IPS DF 19.7 (cell line): ENCODE results near the gene CD4.

Experiments
- DNase-seq: peaks from one replicate; pipeline ENCODE4 v3.0.0-alpha.2; 2013; ENCODE audit warnings: low read depth, low spot score

Gene CD4

DNA sequence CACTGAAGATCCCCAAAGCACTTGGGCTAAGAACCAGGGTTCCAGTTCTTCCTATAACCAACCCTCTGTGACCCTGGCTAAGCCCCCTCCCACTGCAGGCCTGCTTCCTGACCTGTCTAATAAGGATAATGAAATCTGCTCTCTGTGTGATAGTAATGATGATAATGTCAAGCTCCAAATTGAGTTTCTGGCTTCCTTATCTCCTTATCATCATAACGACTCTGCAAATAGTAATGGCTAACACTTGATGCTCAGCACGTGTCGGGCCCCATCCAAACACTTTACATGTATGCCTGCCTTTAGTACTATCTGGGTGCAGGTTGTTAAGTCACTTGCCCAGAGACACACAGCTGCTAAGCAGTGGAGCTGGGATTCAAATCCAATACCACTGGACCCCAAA lies 27.3 kb downstream of the CD4 start:
- no peak for DNase-seq

DNA sequence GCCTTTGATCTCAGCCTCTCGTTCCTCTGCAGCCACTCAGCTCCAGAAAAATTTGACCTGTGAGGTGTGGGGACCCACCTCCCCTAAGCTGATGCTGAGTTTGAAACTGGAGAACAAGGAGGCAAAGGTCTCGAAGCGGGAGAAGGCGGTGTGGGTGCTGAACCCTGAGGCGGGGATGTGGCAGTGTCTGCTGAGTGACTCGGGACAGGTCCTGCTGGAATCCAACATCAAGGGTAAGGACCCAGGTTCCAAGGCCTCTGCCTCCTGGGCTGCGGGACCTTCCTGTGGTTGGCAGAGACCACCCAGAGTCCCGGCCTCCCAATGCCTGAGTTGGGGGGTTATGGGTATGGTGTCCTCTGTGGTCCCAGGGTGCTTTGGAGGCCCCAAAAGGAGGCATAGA lies 27.8 kb downstream of the CD4 start:
- DNase-seq, result no peak

DNA sequence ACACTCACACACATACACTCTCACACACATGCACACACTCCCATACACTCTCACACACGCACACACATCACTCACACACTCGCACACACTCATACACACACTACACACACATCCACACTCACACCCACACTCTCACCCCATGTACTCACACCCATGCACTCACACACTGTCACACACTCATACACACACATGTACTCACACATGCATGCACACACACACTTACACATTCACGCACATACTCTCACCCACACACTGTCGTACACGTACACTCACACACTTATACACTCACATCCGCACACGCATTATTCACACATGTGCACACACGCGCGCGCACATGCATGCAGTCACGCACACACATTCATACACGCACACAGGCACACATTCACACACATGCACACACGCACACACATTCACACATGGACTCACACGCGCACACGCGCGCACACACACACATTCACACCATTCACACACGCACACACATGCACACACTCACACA lies 28.4 kb downstream of the CD4 start:
- no peak for DNase-seq

DNA sequence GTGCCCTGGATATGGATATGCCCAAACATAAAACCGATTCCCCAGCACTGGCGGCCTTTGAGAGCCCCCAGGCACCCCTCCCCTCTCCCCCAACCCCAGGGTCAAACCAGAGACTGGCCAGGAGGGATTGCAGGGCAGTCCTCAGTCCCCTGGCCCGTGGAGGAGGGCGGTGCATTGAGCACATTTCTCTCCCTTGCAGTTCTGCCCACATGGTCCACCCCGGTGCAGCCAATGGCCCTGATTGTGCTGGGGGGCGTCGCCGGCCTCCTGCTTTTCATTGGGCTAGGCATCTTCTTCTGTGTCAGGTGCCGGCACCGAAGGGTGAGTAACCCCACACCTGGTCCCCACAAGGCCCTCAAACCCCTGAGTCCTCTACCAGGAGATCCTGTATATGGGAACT lies 28.9 kb downstream of the CD4 start:
- DNase-seq, result no peak

- no peak for DNase-seq
These were observed 29.3 kb downstream of the CD4 start for GRCh38 chr12:6818645-6819044.

DNA sequence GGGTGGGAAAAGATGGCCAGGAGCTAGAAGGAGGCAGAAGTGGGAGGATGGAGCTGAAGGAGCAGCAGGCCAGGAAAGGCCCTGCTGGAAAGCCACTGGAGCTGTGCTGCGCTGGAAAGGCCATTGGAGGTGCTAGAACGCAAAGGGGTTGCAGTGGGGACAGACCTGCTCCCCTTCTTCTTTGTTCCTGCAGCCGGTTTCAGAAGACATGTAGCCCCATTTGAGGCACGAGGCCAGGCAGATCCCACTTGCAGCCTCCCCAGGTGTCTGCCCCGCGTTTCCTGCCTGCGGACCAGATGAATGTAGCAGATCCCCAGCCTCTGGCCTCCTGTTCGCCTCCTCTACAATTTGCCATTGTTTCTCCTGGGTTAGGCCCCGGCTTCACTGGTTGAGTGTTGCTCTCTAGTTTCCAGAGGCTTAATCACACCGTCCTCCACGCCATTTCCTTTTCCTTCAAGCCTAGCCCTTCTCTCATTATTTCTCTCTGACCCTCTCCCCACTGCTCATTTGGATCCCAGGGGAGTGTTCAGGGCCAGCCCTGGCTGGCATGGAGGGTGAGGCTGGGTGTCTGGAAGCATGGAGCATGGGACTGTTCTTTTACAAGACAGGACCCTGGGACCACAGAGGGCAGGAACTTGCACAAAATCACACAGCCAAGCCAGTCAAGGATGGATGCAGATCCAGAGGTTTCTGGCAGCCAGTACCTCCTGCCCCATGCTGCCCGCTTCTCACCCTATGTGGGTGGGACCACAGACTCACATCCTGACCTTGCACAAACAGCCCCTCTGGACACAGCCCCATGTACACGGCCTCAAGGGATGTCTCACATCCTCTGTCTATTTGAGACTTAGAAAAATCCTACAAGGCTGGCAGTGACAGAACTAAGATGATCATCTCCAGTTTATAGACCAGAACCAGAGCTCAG lies 30.0 kb downstream of the CD4 start:
- no peak for DNase-seq

GRCh38 chr12:6820166-6820565 lies 30.8 kb downstream of the CD4 start:
- no peak for DNase-seq

- DNase-seq, result peak; percentile 78
These were observed 32.5 kb downstream of the CD4 start, which contains the start of gene GPR162 for GRCh38 chr12:6821591-6822425. GPR162 (plus strand) TSS chr12:6821821; CDS start chr12:6823899, 2,078 bp downstream.

DNA sequence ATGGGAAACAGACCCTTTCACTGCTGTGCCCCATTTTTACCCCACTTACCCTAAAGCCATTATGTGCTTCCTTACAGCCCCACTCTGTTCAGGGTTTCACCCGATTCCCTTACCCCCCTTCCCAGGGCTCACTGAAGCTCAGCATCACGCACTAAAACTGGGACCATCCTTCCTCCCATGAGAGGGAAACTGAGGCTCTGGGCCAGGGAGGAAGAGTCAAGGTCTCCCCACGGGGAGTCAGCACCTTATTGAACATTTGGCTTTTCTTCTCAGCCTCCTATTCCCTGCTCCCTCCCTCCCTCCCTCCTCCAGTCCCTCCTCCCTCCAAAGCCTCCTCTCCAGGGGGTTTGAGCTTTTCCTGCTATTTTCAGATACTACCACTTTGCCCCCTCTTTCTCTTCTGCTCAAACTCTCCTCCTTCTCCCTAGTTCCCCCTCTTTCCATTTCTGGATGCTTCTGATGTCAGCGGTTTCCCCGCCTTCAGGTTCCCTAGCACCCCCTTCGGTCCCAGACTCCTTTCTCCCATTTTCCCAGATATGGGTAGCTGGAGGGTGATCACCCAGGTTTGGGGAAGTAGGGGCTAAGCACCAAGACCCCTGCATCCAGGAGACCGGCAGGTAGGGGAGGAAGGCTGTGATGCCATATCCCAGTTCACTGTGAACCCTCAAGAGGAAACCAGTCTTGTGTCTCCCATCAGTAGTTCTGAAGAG lies 33.3 kb downstream of the CD4 start:
- DNase-seq, result no peak

GRCh38 chr12:6823182-6824084 lies 34.1 kb downstream of the CD4 start:
- DNase-seq, result no peak

- no peak for DNase-seq
These were observed 34.9 kb downstream of the CD4 start for GRCh38 chr12:6824085-6824775.

- DNase-seq, result no peak
These were observed 35.6 kb downstream of the CD4 start for GRCh38 chr12:6824901-6825381.

- peak; percentile 57 for DNase-seq
These were observed 36.2 kb downstream of the CD4 start for GRCh38 chr12:6825398-6826124.

DNA sequence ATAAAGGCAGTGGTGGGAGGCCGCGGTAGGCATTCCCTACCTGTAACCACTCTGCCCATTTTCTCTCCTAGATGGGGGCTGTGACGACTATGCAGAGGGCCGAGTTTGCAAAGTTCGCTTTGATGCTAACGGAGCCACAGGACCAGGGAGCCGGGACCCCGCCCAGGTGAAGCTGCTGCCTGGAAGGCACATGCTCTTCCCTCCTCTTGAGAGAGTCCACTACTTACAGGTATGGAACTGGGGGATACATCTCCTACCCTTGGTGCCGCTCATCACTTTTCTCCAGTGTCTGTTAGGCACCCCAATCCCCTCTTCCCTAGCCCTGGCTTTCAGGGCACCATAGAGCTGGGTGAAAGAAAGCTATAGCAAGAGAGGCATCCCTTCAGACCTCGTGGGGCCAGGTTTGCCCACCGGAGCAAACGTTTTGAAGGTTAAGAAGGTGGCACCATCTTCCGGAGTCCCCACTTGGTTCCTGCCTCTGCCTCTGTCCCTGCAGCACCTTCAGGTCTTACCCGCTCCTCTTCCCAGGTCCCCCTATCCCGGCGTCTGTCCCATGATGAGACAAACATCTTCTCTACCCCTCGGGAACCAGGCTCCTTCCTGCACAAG lies 36.9 kb downstream of the CD4 start:
- no peak for DNase-seq

DNA sequence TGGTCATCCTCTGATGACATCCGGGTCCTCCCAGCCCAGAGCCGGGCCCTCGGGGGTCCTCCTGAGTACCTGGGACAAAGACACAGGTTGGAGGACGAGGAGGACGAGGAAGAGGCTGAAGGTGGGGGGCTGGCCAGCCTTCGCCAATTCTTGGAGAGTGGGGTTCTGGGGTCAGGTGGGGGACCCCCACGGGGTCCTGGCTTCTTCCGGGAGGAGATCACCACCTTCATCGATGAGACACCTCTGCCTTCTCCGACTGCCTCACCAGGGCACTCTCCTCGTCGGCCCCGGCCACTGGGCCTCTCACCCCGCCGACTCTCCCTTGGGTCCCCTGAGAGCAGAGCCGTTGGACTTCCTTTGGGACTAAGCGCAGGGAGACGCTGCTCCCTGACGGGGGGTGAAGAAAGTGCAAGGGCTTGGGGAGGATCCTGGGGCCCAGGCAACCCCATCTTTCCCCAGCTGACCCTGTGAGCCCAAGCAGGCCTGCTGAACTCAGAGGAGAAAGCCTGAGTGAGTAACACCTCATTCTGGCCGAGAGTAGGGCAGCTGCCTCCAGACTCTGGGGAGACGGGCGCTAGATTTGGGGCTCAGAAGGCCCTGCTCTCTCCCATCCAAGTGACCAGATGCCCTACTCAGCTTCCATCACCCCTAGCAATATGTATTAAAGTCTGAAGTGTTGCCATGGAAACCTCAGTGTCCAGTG lies 37.6 kb downstream of the CD4 start:
- DNase-seq, result no peak

- no peak for DNase-seq
These were observed 38.1 kb downstream of the CD4 start for GRCh38 chr12:6827437-6827911.

DNA sequence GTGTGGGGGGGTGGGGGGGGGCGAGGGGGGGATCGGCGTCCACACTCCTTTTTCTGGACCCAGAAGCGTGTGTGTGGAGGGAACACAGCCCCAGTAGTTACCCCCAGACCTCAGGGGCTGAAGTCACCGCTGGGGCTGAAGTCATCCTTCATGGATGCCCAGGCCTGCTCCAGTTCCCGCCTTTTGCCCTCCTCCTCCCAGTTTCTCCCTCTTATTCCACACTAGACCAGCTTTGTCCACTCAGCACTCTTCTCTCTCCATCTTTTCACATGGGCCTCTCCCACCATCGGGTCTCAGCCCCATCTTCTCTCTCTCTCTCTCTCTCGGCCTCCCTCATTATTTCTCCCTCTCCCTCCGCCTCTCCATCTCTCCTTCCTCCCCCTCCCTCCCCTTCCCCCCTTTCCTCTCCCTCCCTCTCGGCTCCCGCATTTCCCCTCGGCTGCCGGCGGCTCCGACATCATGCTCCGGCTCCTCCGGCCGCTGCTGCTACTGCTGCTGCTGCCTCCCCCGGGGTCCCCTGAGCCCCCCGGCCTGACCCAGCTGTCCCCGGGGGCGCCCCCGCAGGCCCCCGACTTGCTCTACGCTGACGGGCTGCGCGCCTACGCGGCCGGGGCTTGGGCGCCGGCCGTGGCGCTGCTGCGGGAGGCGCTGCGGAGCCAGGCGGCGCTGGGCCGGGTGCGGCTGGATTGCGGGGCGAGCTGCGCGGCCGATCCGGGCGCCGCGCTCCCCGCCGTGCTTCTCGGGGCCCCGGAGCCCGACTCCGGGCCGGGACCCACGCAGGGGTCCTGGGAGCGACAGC lies 38.9 kb downstream of the CD4 start, which contains the start of gene P3H3:
Gene P3H3, plus strand, starts transcription at position 426 of the 799 bp plus-strand sequence. Its CDS starts 34 bp downstream, at position 460.
- no peak for DNase-seq
